SIG-M5 (cell line): ENCODE data around the gene CEP128.

Experiments used
- DNase-seq: peaks from one replicate; lab custom pipeline; 2025; lab: John Stamatoyannopoulos, UW

CEP128 gene

DNA sequence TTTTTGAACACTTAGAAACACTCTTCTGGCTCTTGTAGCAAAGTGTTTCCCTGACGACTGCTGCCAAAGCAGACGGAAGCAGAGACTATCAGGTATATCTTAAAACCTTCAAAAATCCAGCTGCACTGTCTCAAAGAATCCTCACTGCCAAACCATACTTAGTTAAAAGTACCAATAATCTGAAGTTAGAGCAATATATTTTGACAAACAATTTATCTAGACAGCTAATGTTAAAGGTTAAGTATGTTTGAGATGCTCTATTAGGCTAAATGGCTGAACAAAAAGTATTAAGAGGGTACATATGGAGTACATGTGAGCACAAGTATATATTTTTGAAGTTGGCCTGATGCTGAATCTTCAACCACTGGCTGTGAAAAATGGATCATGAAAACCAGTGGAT lies 398.3 kb downstream of the CEP128 start:
- DNase-seq, result no peak

GRCh38 chr14:80538633-80539375 lies 402.7 kb downstream of the CEP128 start:
- no peak for DNase-seq

GRCh38 chr14:80537626-80538025 lies 403.9 kb downstream of the CEP128 start:
- no peak for DNase-seq

DNA sequence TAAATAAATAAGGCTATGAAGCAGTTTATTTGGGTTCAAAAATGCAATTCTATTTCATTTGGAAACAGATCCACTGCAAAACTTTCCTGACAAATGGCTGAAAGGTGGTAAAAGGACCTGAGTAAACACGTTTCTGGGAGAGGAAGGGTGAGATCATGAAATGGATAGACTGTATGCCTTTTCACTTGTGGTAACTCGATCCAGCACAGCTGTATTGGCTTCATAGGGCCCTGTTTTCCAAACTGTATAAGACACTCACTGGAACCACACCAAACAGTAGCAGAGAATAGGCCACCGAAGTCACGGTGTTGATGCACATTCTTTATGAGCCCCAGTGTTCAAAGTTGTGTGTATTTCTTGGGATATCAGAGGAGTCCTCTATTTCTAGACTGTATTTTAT lies 405.1 kb downstream of the CEP128 start:
- DNase-seq, result no peak

GRCh38 chr14:80535171-80535570 lies 406.4 kb downstream of the CEP128 start:
- no peak for DNase-seq

DNA sequence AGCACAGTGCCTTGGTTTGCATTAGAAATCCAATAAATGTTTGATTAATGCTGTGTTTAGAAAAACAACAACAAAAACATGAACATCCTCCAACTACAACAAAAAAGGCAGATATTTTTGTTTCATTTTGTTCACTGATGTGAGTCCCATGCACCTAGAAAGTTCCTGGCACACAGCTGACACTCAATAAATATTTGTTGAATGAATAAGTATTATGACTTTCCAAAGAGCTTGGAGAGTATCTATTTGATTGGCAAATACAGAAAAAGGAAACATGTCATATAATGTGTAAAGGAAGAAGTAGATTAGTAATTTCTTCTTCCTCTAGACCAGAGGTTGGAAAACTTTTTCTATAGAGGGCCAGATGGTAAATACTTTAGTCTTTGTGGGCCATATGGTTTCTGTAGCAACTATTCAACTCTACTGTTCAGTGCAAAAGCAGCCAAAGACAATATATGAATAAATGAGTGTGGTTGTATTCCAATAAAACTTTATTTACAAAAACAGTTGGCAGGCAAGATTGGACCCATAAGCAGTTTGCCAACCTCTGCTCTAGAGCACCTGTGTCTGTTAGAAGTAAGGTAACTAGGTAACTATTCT lies 417.9 kb downstream of the CEP128 start:
- no peak for DNase-seq

- no peak for DNase-seq
Measured at GRCh38 chr14:80522936-80523335, 418.6 kb downstream of the CEP128 start.

- no peak for DNase-seq
Measured at GRCh38 chr14:80522411-80522810, 419.1 kb downstream of the CEP128 start.

DNA sequence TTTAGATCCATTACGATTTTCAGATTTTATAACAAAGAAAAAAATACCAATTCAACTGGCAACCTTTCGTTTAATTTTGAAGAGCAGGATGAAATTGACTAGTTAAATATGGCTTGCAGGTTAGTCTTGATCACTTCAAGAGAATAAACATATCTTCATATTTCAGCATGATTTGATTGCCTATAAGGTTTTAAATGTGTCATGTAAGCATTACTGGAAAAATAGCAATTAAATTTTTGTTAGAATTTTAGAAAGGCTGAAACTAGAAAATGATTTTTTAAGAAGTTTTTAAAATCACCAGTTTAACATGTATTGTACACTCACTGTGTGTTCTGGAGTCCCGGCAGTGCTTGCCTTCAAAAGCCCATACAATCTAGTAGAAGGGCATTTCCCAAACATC lies 420.1 kb downstream of the CEP128 start:
- DNase-seq, result no peak

- no peak for DNase-seq
Measured at GRCh38 chr14:80519002-80519401, 422.5 kb downstream of the CEP128 start.

DNA sequence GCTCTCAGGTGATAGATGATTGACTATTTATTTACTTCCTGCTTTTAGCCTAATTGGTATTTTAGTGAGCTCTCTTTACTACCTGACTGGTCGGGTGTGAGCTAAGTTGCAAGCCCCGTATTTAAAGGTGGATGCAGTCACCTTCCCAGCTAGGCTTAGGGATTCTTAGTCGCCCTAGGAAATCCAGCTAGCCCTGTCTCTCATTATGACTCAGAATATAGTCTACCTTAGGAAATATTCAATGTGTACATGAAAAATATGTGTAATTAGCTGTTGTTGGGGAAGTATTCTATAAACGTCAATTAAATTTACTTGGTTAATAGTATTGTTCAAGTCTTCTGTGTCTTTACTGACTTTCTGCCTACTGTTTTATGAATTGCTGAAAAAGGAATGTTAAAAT lies 423.4 kb downstream of the CEP128 start:
- no peak for DNase-seq

- no peak for DNase-seq
Measured at GRCh38 chr14:80507292-80507869, 434.2 kb downstream of the CEP128 start.

DNA sequence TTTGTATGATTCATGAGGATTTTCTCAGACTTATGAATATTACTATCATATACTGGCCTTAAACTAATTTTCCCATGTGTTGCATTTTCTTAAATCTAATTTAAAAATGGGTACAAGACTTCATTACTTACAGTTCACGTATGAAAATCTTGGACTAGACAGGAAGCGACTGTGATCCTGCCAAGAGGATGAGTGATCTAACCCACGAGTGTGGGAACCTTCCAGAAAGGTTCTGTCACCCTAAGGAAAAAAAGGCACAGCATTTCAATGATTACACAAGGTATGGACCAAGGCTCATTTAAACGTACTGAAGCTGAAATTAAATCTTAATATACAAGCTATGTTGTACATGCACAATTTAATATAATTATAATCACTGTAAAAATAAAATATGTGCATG lies 436.8 kb downstream of the CEP128 start:
- DNase-seq, result no peak

DNA sequence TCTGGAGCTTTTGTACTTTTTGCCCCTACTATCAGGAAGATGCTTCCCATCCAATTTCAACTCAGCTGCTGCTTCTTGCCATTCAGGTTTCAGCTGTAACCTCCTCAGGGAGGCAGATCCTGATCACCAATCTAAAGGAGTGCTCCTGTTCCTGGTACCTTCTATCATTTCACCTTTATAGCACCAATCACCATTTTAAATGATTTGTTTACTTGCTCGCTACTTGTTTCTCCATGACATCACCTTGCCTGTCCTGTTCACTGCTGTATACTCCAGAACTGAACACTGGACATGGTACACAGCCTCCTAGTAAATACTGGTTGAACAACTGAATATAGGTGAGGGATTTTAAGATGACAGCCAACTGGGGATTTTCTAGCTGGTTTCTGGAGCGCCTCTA lies 443.0 kb downstream of the CEP128 start:
- DNase-seq, result no peak

- DNase-seq, result no peak
Measured at GRCh38 chr14:80496090-80496489, 445.4 kb downstream of the CEP128 start.

GRCh38 chr14:80494769-80495168 lies 446.8 kb downstream of the CEP128 start:
- no peak for DNase-seq

- no peak for DNase-seq
Measured at GRCh38 chr14:80493620-80494019, 447.9 kb downstream of the CEP128 start.

- no peak for DNase-seq
Measured at GRCh38 chr14:80491650-80492049, 449.9 kb downstream of the CEP128 start.

GRCh38 chr14:80491131-80491530 lies 450.4 kb downstream of the CEP128 start:
- no peak for DNase-seq

GRCh38 chr14:80489513-80489912 lies 452.0 kb downstream of the CEP128 start:
- no peak for DNase-seq

- no peak for DNase-seq
Measured at GRCh38 chr14:80485764-80486163, 455.8 kb downstream of the CEP128 start.

DNA sequence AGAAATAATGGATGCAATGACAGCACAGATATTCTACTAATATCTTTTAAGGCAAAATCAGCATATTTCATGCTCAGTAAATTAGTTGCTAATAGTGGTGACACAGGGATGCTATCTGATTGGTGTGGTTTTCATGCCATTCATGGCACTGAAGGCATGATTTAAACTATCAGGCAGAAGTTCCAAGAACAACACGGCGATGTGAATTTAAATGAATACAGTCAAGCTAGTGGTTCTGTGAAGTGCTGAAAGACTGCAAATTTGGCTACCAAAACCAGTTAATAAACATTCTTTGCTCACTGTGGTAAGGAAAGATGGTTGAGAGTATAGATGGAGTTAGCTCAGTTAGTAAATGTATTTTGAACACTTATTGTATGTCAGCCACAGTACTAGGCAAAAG lies 458.2 kb downstream of the CEP128 start:
- no peak for DNase-seq

GRCh38 chr14:80477388-80478160 lies 464.0 kb downstream of the CEP128 start:
- DNase-seq, result no peak
